ENCODE measurements around the gene KSR2. TPM values are rescaled to one million over a fixed set of nuclear protein-coding genes. Genes with fewer than 3 reads are reported as not detected.

Gene KSR2
- polyA plus RNA-seq, 4 donors, result 0.75 to 1.0 (median 0.93) TPM

GRCh38 chr12:117473856-117474255 lies 494.9 kb downstream of the KSR2 start:
- DNase-seq (ENCODE audit: low read depth in 4 of 4, low spot score in 3 of 4), result no peak

- no peak for DNase-seq (ENCODE audit: low read depth in 4 of 4, low spot score in 3 of 4)
Observed at GRCh38 chr12:117472983-117473382, 495.8 kb downstream of the KSR2 start.

- no peak for DNase-seq (ENCODE audit: low read depth in 4 of 4, low spot score in 3 of 4)
Observed at GRCh38 chr12:117470804-117471203, 498.0 kb downstream of the KSR2 start.

- DNase-seq (ENCODE audit: low read depth in 4 of 4, low spot score in 3 of 4), result no peak
Observed at GRCh38 chr12:117469883-117470483, 498.8 kb downstream of the KSR2 start.

GRCh38 chr12:117468016-117468415 lies 500.8 kb downstream of the KSR2 start:
- DNase-seq (ENCODE audit: low read depth in 4 of 4, low spot score in 3 of 4), result no peak

GRCh38 chr12:117467588-117467987 lies 501.2 kb downstream of the KSR2 start:
- no peak for DNase-seq (ENCODE audit: low read depth in 4 of 4, low spot score in 3 of 4)

- no peak for DNase-seq (ENCODE audit: low read depth in 4 of 4, low spot score in 3 of 4)
Observed at GRCh38 chr12:117466677-117467362, 502.0 kb downstream of the KSR2 start.

GRCh38 chr12:117461732-117462131 lies 507.1 kb downstream of the KSR2 start:
- DNase-seq (ENCODE audit: low read depth in 4 of 4, low spot score in 3 of 4), result no peak

GRCh38 chr12:117459229-117459628 lies 509.6 kb downstream of the KSR2 start:
- DNase-seq (ENCODE audit: low read depth in 4 of 4, low spot score in 3 of 4), result no peak

GRCh38 chr12:117457189-117457588 lies 511.6 kb downstream of the KSR2 start:
- DNase-seq (ENCODE audit: low read depth in 4 of 4, low spot score in 3 of 4), result no peak

GRCh38 chr12:117456076-117456475 lies 512.7 kb downstream of the KSR2 start:
- no peak for DNase-seq (ENCODE audit: low read depth in 4 of 4, low spot score in 3 of 4)

- DNase-seq (ENCODE audit: low read depth in 4 of 4, low spot score in 3 of 4), result no peak
Observed at GRCh38 chr12:117453961-117454360, 514.8 kb downstream of the KSR2 start.

- DNase-seq (ENCODE audit: low read depth in 4 of 4, low spot score in 3 of 4), result no peak
Observed at GRCh38 chr12:117452112-117452511, 516.7 kb downstream of the KSR2 start.

GRCh38 chr12:117450209-117450608 lies 518.6 kb downstream of the KSR2 start:
- DNase-seq (ENCODE audit: low read depth in 4 of 4, low spot score in 3 of 4), result peak in 2 of 4 donors; percentile 10 to 18

- no peak for DNase-seq (ENCODE audit: low read depth in 4 of 4, low spot score in 3 of 4)
Observed at GRCh38 chr12:117447665-117448366, 521.0 kb downstream of the KSR2 start.

GRCh38 chr12:117444781-117445180 lies 524.0 kb downstream of the KSR2 start:
- DNase-seq (ENCODE audit: low read depth in 4 of 4, low spot score in 3 of 4), result no peak

- DNase-seq (ENCODE audit: low read depth in 4 of 4, low spot score in 3 of 4), result no peak
Observed at GRCh38 chr12:117441751-117442150, 527.0 kb downstream of the KSR2 start.

GRCh38 chr12:117440384-117440783 lies 528.4 kb downstream of the KSR2 start:
- no peak for DNase-seq (ENCODE audit: low read depth in 4 of 4, low spot score in 3 of 4)

GRCh38 chr12:117439531-117440001 lies 529.2 kb downstream of the KSR2 start:
- DNase-seq (ENCODE audit: low read depth in 4 of 4, low spot score in 3 of 4), result peak in 1 of 4 donors; percentile 7

- DNase-seq (ENCODE audit: low read depth in 4 of 4, low spot score in 3 of 4), result no peak
Observed at GRCh38 chr12:117438809-117439208, 530.0 kb downstream of the KSR2 start.

- no peak for DNase-seq (ENCODE audit: low read depth in 4 of 4, low spot score in 3 of 4)
Observed at GRCh38 chr12:117437516-117438255, 531.1 kb downstream of the KSR2 start.

Measured in right renal pelvis (tissue), 4 donors.